Measurements from ENCODE around the gene APBB1IP.
"Not testable (repeated sequence)": the region's sequence is repeated elsewhere in the genome, so short reads cannot be mapped to it uniquely, and the experiment has no call there.

DNA sequence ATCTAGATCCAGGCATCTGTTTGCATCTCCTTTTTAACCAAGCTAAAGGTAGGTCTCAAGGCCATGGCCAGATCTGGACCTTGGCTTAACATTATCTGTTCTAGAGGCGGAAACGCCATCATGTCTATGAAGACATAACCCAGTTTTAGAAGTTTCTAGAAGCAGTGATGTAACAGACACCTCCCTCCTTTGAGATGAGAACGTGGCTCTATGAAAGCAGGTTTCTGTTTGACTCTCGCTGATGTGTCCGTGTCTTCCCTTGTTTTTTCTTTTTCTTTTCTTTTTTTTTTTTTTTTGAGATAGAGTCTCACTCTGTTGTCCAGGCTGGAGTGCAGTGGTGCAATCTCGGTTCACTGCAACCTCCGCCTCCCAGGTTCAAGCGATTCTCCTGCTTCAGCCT, 36.7 kb downstream of the APBB1IP start:
- not testable (repeated sequence) for TF ChIP-seq POLR2A, EP300 (IDR thresholded peaks at IDR 0.05)
- TF ChIP-seq, protein P1, sequence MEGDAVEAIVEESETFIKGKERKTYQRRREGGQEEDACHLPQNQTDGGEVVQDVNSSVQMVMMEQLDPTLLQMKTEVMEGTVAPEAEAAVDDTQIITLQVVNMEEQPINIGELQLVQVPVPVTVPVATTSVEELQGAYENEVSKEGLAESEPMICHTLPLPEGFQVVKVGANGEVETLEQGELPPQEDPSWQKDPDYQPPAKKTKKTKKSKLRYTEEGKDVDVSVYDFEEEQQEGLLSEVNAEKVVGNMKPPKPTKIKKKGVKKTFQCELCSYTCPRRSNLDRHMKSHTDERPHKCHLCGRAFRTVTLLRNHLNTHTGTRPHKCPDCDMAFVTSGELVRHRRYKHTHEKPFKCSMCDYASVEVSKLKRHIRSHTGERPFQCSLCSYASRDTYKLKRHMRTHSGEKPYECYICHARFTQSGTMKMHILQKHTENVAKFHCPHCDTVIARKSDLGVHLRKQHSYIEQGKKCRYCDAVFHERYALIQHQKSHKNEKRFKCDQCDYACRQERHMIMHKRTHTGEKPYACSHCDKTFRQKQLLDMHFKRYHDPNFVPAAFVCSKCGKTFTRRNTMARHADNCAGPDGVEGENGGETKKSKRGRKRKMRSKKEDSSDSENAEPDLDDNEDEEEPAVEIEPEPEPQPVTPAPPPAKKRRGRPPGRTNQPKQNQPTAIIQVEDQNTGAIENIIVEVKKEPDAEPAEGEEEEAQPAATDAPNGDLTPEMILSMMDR (IDR thresholded peaks at IDR 0.05) = not testable (repeated sequence)
